SU-DHL-6 (cell line): ENCODE results near the gene HIVEP2.

ENCODE experiments used
- EZH2phosphoT487 ChIP-seq: fragments of 200-600 bp; sonication (generic), shearing (Covaris generic); conservative IDR thresholded peaks from 2 replicates; pipeline ENCODE4 v1.6.1; 2018; ENCODE audit warnings: mild to moderate bottlenecking, antibody characterized with exemption, low read length, moderate library complexity, mixed read lengths
- TF ChIP-seq, protein P1 (sequence below): fragments of 200-600 bp; sonication (generic); IDR thresholded peaks from one replicate; pipeline ENCODE4 v1.5.1; 2017; ENCODE audit warnings: antibody characterized with exemption, mild to moderate bottlenecking, low read length, moderate library complexity; ENCODE audit not compliant: insufficient read depth, poor library complexity, severe bottlenecking

GRCh38 chr6:142805042-142805441 is 139.9 kb downstream of the HIVEP2 start:
- TF ChIP-seq, protein P1, sequence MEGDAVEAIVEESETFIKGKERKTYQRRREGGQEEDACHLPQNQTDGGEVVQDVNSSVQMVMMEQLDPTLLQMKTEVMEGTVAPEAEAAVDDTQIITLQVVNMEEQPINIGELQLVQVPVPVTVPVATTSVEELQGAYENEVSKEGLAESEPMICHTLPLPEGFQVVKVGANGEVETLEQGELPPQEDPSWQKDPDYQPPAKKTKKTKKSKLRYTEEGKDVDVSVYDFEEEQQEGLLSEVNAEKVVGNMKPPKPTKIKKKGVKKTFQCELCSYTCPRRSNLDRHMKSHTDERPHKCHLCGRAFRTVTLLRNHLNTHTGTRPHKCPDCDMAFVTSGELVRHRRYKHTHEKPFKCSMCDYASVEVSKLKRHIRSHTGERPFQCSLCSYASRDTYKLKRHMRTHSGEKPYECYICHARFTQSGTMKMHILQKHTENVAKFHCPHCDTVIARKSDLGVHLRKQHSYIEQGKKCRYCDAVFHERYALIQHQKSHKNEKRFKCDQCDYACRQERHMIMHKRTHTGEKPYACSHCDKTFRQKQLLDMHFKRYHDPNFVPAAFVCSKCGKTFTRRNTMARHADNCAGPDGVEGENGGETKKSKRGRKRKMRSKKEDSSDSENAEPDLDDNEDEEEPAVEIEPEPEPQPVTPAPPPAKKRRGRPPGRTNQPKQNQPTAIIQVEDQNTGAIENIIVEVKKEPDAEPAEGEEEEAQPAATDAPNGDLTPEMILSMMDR: no peak
- TF ChIP-seq EZH2phosphoT487: no peak
